Lower lobe of right lung (tissue), 2 donors: Measurements from ENCODE around the gene GOLGA6A. TPM values are rescaled to one million over a fixed set of nuclear protein-coding genes. Genes with fewer than 3 reads are reported as not detected.
A peak's percentile ranks its signal among the peaks of the same experiment; 100 is the strongest.

Source experiments
- ATAC-seq, 2 donors: fragments of 200-7000 bp; cut with Tn5 transposase; one replicate each; pipeline ENCODE4 v1.9.1; 2020 to 2022; ENCODE audit warnings: mild to moderate bottlenecking in 2 of 2, moderate library complexity in 2 of 2
- DNase-seq: peaks from one replicate; pipeline ENCODE4 v3.0.0-alpha.2; 2020
- H3K27ac ChIP-seq: fragments of 200-600 bp; one replicate; pipeline ENCODE4 v1.8.0; 2022
- H3K27me3 ChIP-seq: fragments of 200-600 bp; one replicate; pipeline ENCODE4 v1.8.0; 2022; ENCODE audit warnings: low read depth
- H3K36me3 ChIP-seq: fragments of 200-600 bp; one replicate; pipeline ENCODE4 v1.8.0; 2022; ENCODE audit warnings: mild to moderate bottlenecking
- H3K4me1 ChIP-seq: fragments of 200-600 bp; one replicate; pipeline ENCODE4 v1.8.0; 2022
- H3K4me3 ChIP-seq: fragments of 200-600 bp; one replicate; pipeline ENCODE4 v1.8.0; 2022; ENCODE audit warnings: mild to moderate bottlenecking
- H3K9me3 ChIP-seq: fragments of 200-600 bp; one replicate; pipeline ENCODE4 v1.8.0; 2022
- CTCF ChIP-seq: fragments of 200-600 bp; IDR thresholded peaks from one replicate; pipeline ENCODE4 v1.8.0; 2022; ENCODE audit warnings: antibody characterized with exemption, mild to moderate bottlenecking
- intact Hi-C: fragments of 100-400 bp; cut with DNase I; formaldehyde crosslinking; loops from one replicate; pipeline ENCODE4 v1.11.0; 2022
- total RNA-seq: library from RNA; stranded (reverse); fragmentation: NEBNext Ultra II Directional; extraction: Animal tissue kit (Norgen Biotek cat#: 25700); gene quantifications from one replicate; pipeline ENCODE4 v1.2.1, GENCODE V29; 2021
- donor health status: DM: no; HTN: yes; CAD: no; lungs with severe emphysema.

The GOLGA6A gene
- total RNA-seq, 1 donor from 2014 or later, result not detected

GRCh38 chr15:74040109-74040850, 42.1 kb downstream of the GOLGA6A start:
- H3K4me3 ChIP-seq, result no peak overlapping the region
- peaks cover 59% of the 10 kb centered on the region for H3K36me3 ChIP-seq
- peak overlapping the region; percentile 67 for H3K27ac ChIP-seq
- DNase-seq, result no peak
- H3K9me3 ChIP-seq, result no peaks in the 10 kb centered on the region
- peak in 1 of 2 donors; percentile 18 for ATAC-seq
- TF ChIP-seq CTCF, result no peak
- peaks cover 41% of the 10 kb centered on the region for H3K4me1 ChIP-seq
- intact Hi-C loops, result loop anchor here (10.0 kb wide), 1 partner anchor 45 kb away; the partner anchor contains the start of genes PML and STOML1
- no peaks in the 10 kb centered on the region for H3K27me3 ChIP-seq

GRCh38 chr15:74039656-74040010, 42.7 kb downstream of the GOLGA6A start:
- no peak for ATAC-seq
- Histone ChIP-seq H3K27me3 (no peaks in the 10 kb centered on the region), H3K4me1 (peaks cover 41% of the 10 kb centered on the region), H3K27ac (peak overlapping the region; percentile 67), H3K9me3 (no peaks in the 10 kb centered on the region), H3K36me3 (peaks cover 59% of the 10 kb centered on the region), H3K4me3 (no peak overlapping the region)
- no peak for DNase-seq
- no peak for TF ChIP-seq CTCF
- intact Hi-C loops, result loop anchor here (10.0 kb wide), 1 partner anchor 45 kb away; the partner anchor contains the start of genes PML and STOML1

- peak overlapping the region; percentile 67 for H3K27ac ChIP-seq
- TF ChIP-seq CTCF, result no peak
- no peaks in the 10 kb centered on the region for H3K27me3 ChIP-seq
- DNase-seq (no peak), ATAC-seq (no peak)
- peaks cover 59% of the 10 kb centered on the region for H3K36me3 ChIP-seq
- H3K4me3 ChIP-seq, result no peak overlapping the region
- intact Hi-C loops, result no loop called here
- H3K4me1 ChIP-seq, result peaks cover 41% of the 10 kb centered on the region
- no peaks in the 10 kb centered on the region for H3K9me3 ChIP-seq
Observed at GRCh38 chr15:74038707-74039655, 43.4 kb downstream of the GOLGA6A start.

- Histone ChIP-seq H3K4me3 (no peak overlapping the region), H3K27ac (no peak overlapping the region), H3K9me3 (no peaks in the 10 kb centered on the region), H3K27me3 (no peaks in the 10 kb centered on the region), H3K4me1 (peaks cover 45% of the 10 kb centered on the region), H3K36me3 (peaks cover 61% of the 10 kb centered on the region)
- DNase-seq (no peak), ATAC-seq (no peak)
- intact Hi-C loops, result no loop called here
- no peak for TF ChIP-seq CTCF
Observed at GRCh38 chr15:74037171-74038117, 44.9 kb downstream of the GOLGA6A start.
